Measurements from ENCODE around the gene SUOX. TPM values are rescaled to one million over a fixed set of nuclear protein-coding genes. Genes with fewer than 3 reads are reported as not detected.
A peak's percentile ranks its signal among the peaks of the same experiment; 100 is the strongest.

SUOX gene
- total RNA-seq, 1 donor from 2014 or later: 44.8 TPM

DNA sequence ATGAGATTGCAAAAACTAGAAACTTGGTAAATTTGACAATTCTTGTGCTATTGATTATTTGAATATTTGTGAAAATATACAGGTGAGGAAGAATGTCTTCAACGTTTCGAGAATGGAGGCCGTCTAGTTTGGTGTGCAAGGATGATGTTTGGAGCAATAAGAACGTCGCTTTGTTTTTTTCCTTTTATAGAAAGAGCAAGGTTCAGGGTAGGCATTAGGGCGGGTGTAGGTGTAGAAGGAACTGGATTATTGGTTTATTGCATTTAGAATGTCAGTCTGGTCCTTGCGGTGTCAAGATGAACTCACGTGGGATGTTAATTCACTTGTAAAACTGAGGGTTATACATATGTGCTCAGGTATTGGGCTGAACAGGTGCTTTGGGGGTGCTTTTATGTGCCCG lies 45.8 kb downstream of the SUOX start:
- H3K27me3 Mint-ChIP-seq: no peaks in the 10 kb centered on the region
- TF ChIP-seq, protein P1, sequence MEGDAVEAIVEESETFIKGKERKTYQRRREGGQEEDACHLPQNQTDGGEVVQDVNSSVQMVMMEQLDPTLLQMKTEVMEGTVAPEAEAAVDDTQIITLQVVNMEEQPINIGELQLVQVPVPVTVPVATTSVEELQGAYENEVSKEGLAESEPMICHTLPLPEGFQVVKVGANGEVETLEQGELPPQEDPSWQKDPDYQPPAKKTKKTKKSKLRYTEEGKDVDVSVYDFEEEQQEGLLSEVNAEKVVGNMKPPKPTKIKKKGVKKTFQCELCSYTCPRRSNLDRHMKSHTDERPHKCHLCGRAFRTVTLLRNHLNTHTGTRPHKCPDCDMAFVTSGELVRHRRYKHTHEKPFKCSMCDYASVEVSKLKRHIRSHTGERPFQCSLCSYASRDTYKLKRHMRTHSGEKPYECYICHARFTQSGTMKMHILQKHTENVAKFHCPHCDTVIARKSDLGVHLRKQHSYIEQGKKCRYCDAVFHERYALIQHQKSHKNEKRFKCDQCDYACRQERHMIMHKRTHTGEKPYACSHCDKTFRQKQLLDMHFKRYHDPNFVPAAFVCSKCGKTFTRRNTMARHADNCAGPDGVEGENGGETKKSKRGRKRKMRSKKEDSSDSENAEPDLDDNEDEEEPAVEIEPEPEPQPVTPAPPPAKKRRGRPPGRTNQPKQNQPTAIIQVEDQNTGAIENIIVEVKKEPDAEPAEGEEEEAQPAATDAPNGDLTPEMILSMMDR (IDR thresholded peaks at IDR 0.05; ENCODE audit: unreplicated experiment): no peak
- H3K9me3 Mint-ChIP-seq (ENCODE audit: low read depth): no peaks in the 10 kb centered on the region
- peak overlapping the region; percentile 98 for H3K4me3 Mint-ChIP-seq (ENCODE audit: low read depth)
- H3K36me3 Mint-ChIP-seq (ENCODE audit: insufficient read depth): peaks cover 11% of the 10 kb centered on the region
- peak overlapping the region; percentile 98 for H3K27ac Mint-ChIP-seq
- DNase-seq (ENCODE audit: low spot score, unreplicated experiment): no peak
- peaks cover 19% of the 10 kb centered on the region for H3K4me1 Mint-ChIP-seq (ENCODE audit: low read depth)

DNA sequence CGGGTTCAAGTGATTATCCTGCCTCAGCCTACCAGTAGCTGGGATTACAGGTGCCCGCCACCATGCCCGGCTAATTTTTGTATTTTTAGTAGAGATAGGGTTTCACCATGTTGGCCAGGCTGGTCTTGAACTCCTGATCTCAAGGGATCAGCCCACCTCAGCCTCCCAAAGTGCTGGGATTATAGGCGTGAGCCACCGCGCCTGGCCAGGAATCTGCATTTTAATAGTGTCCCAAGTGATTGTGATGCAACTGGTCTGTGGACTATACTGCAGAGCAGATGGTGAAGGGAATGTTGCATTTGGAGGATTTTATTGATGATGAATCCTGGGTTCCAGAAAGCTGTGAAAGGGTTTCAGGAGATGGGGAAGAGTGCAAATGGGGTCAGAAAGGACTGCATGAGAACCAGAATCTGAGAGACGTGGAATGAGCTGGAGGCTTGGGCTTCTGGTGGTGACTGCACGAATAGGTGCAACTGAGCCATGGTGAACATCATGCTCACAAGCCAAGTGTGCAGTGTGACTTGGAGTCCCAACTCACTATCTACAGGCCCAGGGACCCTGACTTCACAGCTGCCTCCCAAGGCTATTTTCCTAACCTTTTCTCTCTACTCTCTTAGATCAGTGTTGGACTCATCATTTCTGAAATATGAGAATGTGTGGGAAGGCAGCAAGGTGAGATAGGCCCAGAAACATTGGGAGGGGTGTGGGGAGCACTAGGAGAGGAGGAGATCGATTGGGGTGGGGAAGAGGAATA lies 49.1 kb downstream of the SUOX start:
- TF ChIP-seq, protein P1 (IDR thresholded peaks at IDR 0.05; ENCODE audit: unreplicated experiment): no peak
- no peaks in the 10 kb centered on the region for H3K9me3 Mint-ChIP-seq (ENCODE audit: low read depth)
- no peaks in the 10 kb centered on the region for H3K27me3 Mint-ChIP-seq
- H3K4me3 Mint-ChIP-seq (ENCODE audit: low read depth): no peak overlapping the region
- peak overlapping the region; percentile 84 for H3K27ac Mint-ChIP-seq
- no peak for DNase-seq (ENCODE audit: low spot score, unreplicated experiment)
- peaks cover 12% of the 10 kb centered on the region for H3K4me1 Mint-ChIP-seq (ENCODE audit: low read depth)
- H3K36me3 Mint-ChIP-seq (ENCODE audit: insufficient read depth): peaks cover 11% of the 10 kb centered on the region

DNA sequence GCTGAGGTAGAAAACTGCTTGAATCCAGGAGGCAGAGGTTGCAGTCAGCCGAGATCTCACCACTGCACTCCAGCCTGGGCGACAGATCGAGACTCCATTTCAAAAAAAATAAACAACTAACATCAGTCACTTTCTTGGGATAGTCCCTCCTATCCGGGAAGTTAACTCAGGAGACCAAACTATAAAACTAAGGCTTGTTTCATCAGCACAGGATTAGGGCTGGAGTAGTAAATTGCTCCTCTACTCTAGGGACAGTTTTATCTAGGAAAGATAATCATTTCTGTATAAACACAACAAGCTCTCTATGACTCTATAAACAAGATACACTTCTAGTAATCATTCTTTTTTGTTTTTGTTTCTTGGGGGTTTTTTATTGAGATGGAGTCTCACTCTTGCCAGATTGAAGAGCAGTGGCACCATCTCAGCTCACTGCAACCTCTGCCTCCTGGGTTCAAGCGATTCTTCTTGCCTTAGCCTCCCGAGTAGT lies 56.4 kb downstream of the SUOX start:
- no peaks in the 10 kb centered on the region for H3K9me3 Mint-ChIP-seq (ENCODE audit: low read depth)
- no peak overlapping the region for H3K27ac Mint-ChIP-seq
- H3K4me1 Mint-ChIP-seq (ENCODE audit: low read depth): no peaks in the 10 kb centered on the region
- H3K27me3 Mint-ChIP-seq: no peaks in the 10 kb centered on the region
- no peak overlapping the region for H3K4me3 Mint-ChIP-seq (ENCODE audit: low read depth)
- DNase-seq (ENCODE audit: low spot score, unreplicated experiment): no peak
- TF ChIP-seq, protein P1 (IDR thresholded peaks at IDR 0.05; ENCODE audit: unreplicated experiment): no peak
- H3K36me3 Mint-ChIP-seq (ENCODE audit: insufficient read depth): no peaks in the 10 kb centered on the region

Other genes with a start within 250 kb of the SUOX start
- 85.7 and 91.0 TPM in 2 replicates for gene SARNP, start 179.6 kb upstream of the SUOX start, total RNA-seq
- 36.5 and 40.5 TPM in 2 replicates for gene ORMDL2, start 179.2 kb upstream of the SUOX start, total RNA-seq
- gene DNAJC14, start 167.7 kb upstream of the SUOX start, total RNA-seq: 37.6 and 38.6 TPM in 2 replicates
- gene MMP19, start 154.3 kb upstream of the SUOX start, total RNA-seq: 0.62 and 0.89 TPM in 2 replicates
- gene PYM1, start 69.4 kb upstream of the SUOX start, total RNA-seq: 38.0 and 42.8 TPM in 2 replicates
- gene DGKA, start 66.1 kb upstream of the SUOX start, total RNA-seq: 10.2 and 16.8 TPM in 2 replicates
- 3.7 and 6.3 TPM in 2 replicates for gene PMEL, start 31.2 kb upstream of the SUOX start, total RNA-seq
- gene CDK2, start 30.4 kb upstream of the SUOX start, total RNA-seq: 62.1 and 66.9 TPM in 2 replicates
- 111 and 116 TPM in 2 replicates for gene RAB5B, start 23.2 kb upstream of the SUOX start, total RNA-seq
- gene IKZF4, start 23.8 kb downstream of the SUOX start, total RNA-seq: 20.6 and 21.0 TPM in 2 replicates
- gene RPS26, start 44.6 kb downstream of the SUOX start, total RNA-seq: 30.2 and 39.3 TPM in 2 replicates
- gene ERBB3, start 82.9 kb downstream of the SUOX start, total RNA-seq: 206 and 221 TPM in 2 replicates
- gene PA2G4, start 107.3 kb downstream of the SUOX start, total RNA-seq: 103 and 106 TPM in 2 replicates
- 3,912 and 3,916 TPM in 2 replicates for gene RPL41, start 119.4 kb downstream of the SUOX start, total RNA-seq
- 12.0 and 13.8 TPM in 2 replicates for gene ZC3H10, start 121.0 kb downstream of the SUOX start, total RNA-seq
- 102 TPM in 2 replicates for gene ESYT1, start 131.0 kb downstream of the SUOX start, total RNA-seq
- gene MYL6B, start 155.3 kb downstream of the SUOX start, total RNA-seq: 169 and 172 TPM in 2 replicates
- 1,155 and 1,178 TPM in 2 replicates for gene MYL6, start 161.1 kb downstream of the SUOX start, total RNA-seq
- 202 and 207 TPM in 2 replicates for gene SMARCC2, start 192.2 kb downstream of the SUOX start, total RNA-seq
- 50.0 and 50.8 TPM in 2 replicates for gene RNF41, start 224.6 kb downstream of the SUOX start, total RNA-seq
- gene NABP2, start 227.1 kb downstream of the SUOX start, total RNA-seq: 37.9 and 40.5 TPM in 2 replicates
- gene SLC39A5, start 232.8 kb downstream of the SUOX start, total RNA-seq: 62.9 and 65.2 TPM in 2 replicates

Measured in progenitor cell of endocrine pancreas (in vitro differentiated cells).